Muscle of arm (tissue), 12 donors: Measurements from ENCODE around the gene ADI1. TPM values are rescaled to one million over a fixed set of nuclear protein-coding genes. Genes with fewer than 3 reads are reported as not detected.

ENCODE experiments used
- DNase-seq: peaks from one replicate; pipeline ENCODE4 v3.0.0-alpha.2; 2013
- polyA plus RNA-seq, 12 donors: library from polyadenylated mRNA; unstranded; fragments of 120-200 nt; gene quantifications; one replicate each; pipeline ENCODE4 v1.2.1, GENCODE V29; 2013; ENCODE audit not compliant: insufficient read length in 12 of 12

The ADI1 gene
- polyA plus RNA-seq, 12 donors, result 43.1 to 73.4 (median 62.7) TPM; not detected in 1

DNA sequence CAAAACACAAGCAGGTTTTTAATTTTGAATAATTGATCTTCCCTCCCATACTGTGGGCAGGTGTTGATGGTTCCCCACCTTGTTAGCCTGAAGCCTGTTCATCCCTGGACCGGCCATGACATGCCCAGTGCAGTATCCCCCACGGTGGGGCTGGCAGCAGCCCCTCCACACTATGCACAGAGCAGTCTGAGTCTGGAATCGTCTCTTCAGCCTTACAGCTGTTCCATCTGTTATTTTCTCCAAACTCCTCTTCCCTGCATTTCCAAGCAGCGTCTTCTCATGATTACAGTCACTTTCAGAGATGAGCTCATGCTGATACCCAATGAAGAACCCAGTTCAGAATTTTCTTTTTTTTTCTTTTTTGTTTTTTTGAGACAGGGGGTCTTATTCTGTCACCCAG, 68.2 kb downstream of the ADI1 start:
- no peak for DNase-seq

DNA sequence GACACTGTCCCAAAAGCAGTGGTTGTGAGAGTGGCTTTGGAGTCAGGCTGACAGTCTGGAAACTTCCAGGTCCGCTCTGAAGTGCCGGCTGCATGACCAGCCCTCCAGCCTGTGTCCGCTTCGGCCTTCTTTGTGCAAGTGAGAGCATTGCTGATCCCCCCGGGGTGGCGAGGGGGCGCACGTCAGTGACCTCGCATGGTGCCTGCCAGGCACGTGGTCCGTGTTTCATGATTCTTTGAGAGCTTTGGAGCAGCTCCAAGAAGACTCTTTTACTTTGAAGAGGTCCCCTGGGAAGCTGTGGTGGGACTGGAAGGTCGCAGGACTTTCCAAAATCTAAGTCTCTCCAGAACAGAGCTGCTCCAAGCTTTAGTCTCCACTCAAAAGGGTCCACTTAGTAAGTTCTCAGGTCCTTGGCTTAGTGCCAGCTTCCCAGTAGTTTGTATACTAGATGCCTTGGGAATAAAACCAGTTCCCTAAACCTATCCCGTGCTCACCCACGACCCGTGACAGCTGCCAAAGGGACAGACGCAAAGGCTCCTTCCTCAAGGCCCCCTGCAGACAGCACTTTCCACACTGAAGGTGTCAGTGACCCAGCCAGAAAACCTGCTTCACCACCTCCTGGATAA, 68.8 kb downstream of the ADI1 start:
- DNase-seq, result no peak

DNA sequence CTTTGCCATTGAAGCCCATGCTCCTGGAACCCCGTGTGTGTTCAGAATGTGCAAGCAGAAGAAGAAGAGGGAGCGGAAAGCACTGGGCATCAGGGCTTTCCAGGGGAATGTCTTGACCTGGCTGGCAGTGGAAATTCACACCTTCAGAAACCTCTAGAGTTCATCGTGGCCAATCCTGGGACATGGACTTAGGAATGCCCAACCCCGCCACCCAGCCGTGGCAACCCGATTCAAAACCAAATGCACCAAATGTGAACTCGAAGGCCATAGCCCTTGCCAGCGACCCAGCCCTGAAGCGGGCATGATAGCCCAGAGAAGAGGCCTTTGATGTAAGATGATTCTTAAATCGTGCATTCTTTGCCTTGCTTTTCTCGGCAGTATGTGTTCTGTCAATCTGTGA, 69.4 kb downstream of the ADI1 start:
- DNase-seq, result no peak

DNA sequence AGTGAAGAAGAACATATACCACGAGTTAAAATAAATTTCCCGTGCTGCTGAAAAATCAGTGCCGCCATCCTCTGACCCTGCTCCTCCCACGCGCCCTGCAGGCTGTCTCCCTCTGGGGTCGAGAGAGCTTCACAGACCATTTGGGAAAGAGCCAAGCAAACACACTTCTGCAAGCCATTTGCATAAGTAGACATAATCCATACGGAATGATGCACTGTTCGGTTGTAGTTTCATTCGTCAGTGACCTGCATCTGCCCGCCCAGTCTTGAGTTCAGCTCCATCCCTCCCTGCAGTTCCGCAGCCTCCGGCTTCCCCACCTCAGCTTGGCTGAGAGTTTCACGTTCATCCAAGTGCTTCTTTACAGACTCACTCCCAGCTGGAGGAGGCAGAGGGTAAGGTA, 70.2 kb downstream of the ADI1 start:
- peak; percentile 34 for DNase-seq

GRCh38 chr2:3448441-3448911, 70.9 kb downstream of the ADI1 start:
- peak; percentile 47 for DNase-seq

- no peak for DNase-seq
Observed at GRCh38 chr2:3447789-3448317, 71.5 kb downstream of the ADI1 start.

Other genes starting within 250 kb of the ADI1 start
- gene EIPR1, start 141.7 kb downstream of the ADI1 start, polyA plus RNA-seq, result 10 to 100 TPM in 11 of 12 donors, not detected in 1; 13.8 to 28.9 (median 16.1) TPM
- 10 to 100 TPM in 11 of 12 donors, not detected in 1; 55.0 to 94.5 (median 63.4) TPM for gene TRAPPC12, start 139.8 kb downstream of the ADI1 start, polyA plus RNA-seq
- gene RNASEH1, start 38.8 kb upstream of the ADI1 start, polyA plus RNA-seq, result 10 to 100 TPM in 11 of 12 donors, not detected in 1; 10.1 to 21.0 (median 18.9) TPM
- 1,000 to 10,000 TPM in 11 of 12 donors, 100 to 1,000 TPM in 1; 853 to 2,230 (median 1,926) TPM for gene RPS7, start 55.7 kb upstream of the ADI1 start, polyA plus RNA-seq
- gene COLEC11, start 75.6 kb upstream of the ADI1 start, polyA plus RNA-seq, result 1 to 10 TPM in 1 of 12 donors, under 1 TPM in 7, not detected in 4; 0.23 to 1.3 (median 0.38) TPM
- under 1 TPM in 1 of 12 donors, not detected in 11; 0.25 TPM for gene ALLC, start 138.7 kb upstream of the ADI1 start, polyA plus RNA-seq
- 1 to 10 TPM in 1 of 12 donors, under 1 TPM in 6, not detected in 5; 0.17 to 7.3 (median 0.34) TPM for gene DCDC2C, start 184.0 kb upstream of the ADI1 start, polyA plus RNA-seq